Adipocyte (in vitro differentiated cells): ENCODE results near the gene INHBC.
"Not testable (repeated sequence)": the region's sequence is repeated elsewhere in the genome, so short reads cannot be mapped to it uniquely, and the experiment has no call there.

Source experiments
- DNase-seq: peaks from one replicate; pipeline ENCODE4 v3.0.0-alpha.2; 2015; ENCODE audit warnings: low read depth
- H3K27me3 ChIP-seq: replicated peaks from 2 replicates; pipeline ENCODE4 v1.7.0; 2013; ENCODE audit warnings: mild to moderate bottlenecking, low read length, moderate library complexity; ENCODE audit not compliant: control insufficient read depth, insufficient read depth
- H3K36me3 ChIP-seq: 2 replicates; pipeline ENCODE4 v1.7.0; 2013; ENCODE audit warnings: low read length, mild to moderate bottlenecking, moderate library complexity; ENCODE audit not compliant: control insufficient read depth, insufficient read depth, severe bottlenecking
- H3K4me1 ChIP-seq: 2 replicates; pipeline ENCODE4 v1.7.0; 2013; ENCODE audit warnings: mild to moderate bottlenecking, low read length, moderate library complexity; ENCODE audit not compliant: control insufficient read depth, insufficient read depth
- H3K4me3 ChIP-seq: 2 replicates; pipeline ENCODE4 v1.7.0; 2013; ENCODE audit warnings: mild to moderate bottlenecking, low read length, moderate library complexity
- H3K9ac ChIP-seq: 2 replicates; pipeline ENCODE4 v1.7.0; 2013; ENCODE audit warnings: mild to moderate bottlenecking, low read length, moderate library complexity
- H3K9me3 ChIP-seq: 2 replicates; pipeline ENCODE4 v1.7.0; 2013; ENCODE audit warnings: mild to moderate bottlenecking, low read length, moderate library complexity; ENCODE audit not compliant: control insufficient read depth

INHBC gene

DNA sequence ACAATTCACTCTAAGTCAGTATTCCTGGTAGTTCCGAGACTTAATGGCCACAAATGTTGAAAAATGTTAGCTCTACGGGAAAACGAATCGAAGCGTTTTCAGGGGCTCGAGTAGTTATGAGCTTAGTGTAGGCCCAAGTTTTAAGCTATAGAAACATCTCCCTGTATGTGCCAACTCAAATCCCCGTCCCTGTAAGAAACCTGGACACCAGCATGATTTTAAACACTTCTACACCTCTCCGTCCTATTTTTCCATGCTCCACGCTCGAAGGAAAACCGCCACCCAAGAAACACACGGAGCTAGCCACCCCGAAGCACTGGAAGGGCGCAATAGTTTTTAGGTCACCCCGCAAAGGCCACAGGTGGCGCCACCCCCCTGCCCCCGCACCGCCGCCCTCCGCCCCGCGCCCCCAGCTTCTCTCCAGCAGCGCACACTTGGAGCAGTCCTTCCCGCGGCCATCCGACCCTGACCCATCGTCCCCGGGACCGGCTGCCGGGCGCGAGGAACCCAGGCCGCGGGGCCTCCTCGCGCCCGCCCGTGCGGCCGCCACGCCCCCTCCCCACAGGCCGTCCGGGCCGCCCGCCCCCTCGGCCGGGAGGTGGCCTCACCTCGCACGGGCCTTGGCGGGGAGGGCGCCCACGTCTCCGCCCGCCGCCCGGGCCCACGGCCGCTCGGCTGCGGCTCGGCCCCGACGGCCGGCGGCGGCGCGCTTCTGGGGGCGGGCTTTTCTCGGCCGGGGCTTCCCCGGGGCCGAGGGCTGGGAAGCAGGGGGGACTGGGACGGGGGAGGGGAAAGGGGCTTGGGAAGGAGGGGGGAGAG lies 4.3 kb upstream of the INHBC start:
- Histone ChIP-seq H3K27me3 (no peaks in the 10 kb centered on the region), H3K4me3 (peak overlapping the region; percentile 83), H3K9ac (peak overlapping the region; percentile 96), H3K9me3 (no peaks in the 10 kb centered on the region), H3K36me3 (no peaks in the 10 kb centered on the region), H3K4me1 (peaks cover 7% of the 10 kb centered on the region)
- DNase-seq: peak; percentile 79

DNA sequence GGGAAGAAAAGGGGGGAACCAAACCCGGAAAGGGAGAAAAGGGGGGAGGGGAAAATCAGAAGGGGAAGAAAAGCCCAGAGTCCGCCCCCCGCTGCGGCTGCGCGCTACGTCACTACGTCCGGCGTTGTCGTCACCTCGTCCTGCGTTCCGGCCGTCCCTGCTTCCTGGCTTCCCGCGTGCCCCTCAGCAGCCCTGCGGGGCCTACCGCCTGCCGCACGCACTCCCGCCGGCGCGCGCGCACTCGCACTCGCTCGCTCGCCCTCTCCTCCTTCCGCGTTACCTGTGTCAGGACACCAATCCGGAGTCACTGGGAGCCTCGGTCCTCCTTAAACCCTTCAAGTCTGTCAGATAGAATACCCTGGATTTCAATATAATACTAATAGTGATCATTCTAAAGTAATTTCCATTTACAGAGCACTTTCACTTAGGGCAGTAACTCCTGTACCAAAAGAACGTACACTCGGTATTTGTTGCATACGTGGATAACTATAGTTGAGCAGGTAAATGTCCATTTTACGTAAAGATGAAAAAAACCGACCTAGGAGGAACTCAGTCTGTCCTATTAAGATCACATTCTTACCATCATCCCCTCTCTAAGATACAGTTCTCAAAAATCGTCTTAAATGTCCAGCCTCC lies 3.5 kb upstream of the INHBC start, which contains the start of gene R3HDM2:
TSS of gene R3HDM2 (minus strand) at position 113 of the 636 bp plus-strand sequence. CDS start 120,615 bp downstream, outside the sequence.
- no peaks in the 10 kb centered on the region for H3K9me3 ChIP-seq
- peak within 1 kb of the TSS; percentile 96 for H3K9ac ChIP-seq
- H3K36me3 ChIP-seq: no peaks in the 10 kb centered on the region
- H3K27me3 ChIP-seq: no peaks in the 10 kb centered on the region
- peaks cover 7% of the 10 kb centered on the region for H3K4me1 ChIP-seq
- H3K4me3 ChIP-seq: peak within 1 kb of the TSS; percentile 83
- peak; percentile 98 for DNase-seq

DNA sequence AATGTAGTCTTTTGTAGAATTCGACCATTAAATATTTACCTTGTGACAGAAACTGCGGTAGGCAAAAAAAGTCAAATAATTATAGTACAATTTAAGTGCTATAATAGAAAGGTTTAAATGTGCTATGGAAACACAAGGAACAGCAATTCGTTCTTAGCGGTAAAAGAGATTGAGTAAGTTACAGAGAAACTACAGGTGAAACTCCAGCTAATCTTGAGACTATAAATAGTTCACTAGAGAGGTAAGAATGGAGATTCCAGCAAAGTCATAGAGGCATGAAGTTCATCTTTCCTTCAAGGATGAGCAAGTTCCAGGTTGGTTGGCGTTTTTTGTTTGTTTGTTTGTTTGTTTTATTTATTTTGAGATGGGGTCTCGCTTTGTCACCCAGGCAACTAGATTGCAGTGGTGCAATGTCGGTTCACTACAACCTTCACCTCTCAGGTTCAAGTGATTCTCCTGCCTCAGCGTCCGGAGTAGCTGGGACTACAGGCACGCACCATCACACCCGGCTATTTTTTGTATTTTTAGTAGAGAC lies 2.9 kb upstream of the INHBC start:
- H3K4me3 ChIP-seq: peak overlapping the region; percentile 83
- no peak for DNase-seq
- H3K4me1 ChIP-seq: peaks cover 7% of the 10 kb centered on the region
- H3K36me3 ChIP-seq: no peaks in the 10 kb centered on the region
- peak overlapping the region; percentile 90 for H3K9ac ChIP-seq
- no peaks in the 10 kb centered on the region for H3K27me3 ChIP-seq
- no peaks in the 10 kb centered on the region for H3K9me3 ChIP-seq

DNA sequence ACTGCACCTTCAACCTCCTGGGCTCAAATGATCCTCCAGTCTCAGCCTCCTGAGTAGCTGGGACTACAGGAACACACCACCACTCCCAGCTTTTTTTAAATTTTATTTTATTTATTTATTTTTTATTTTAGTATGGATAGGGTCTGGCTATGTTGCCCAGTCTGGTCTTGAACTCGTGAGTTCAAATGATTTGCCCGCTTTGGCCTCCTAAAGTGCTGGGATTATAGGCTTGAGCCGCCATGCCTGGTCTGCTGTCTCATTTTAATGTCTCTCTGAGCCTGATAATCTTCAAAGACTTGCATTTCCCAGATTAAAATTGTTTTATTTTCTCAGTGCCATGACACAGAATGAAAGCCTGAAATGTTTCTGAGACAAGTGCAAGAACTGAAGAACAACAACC lies 1.2 kb upstream of the INHBC start:
- no peaks in the 10 kb centered on the region for H3K36me3 ChIP-seq
- H3K4me1 ChIP-seq: peaks cover 7% of the 10 kb centered on the region
- no peaks in the 10 kb centered on the region for H3K27me3 ChIP-seq
- H3K4me3 ChIP-seq: no peak overlapping the region
- H3K9ac ChIP-seq: no peak overlapping the region
- no peaks in the 10 kb centered on the region for H3K9me3 ChIP-seq
- no peak for DNase-seq

DNA sequence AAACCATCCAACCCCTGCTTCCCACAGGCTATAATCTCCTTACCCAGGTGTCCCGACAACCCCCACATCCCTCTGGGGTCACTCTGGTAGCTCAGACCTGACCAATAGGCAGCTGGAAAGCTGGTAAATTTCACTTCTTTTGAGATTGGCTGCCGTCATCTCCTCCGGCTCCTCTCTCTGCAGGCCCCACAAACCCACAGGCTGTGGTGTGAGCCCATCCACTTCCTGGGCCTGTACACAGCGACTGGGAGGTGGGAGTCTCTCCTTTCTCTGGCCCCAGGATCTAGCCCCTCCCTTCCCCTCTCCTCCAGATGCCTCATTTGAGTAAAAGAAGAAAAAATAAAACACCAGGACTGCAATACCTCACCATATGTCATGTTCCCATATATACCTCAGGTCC lies 709 bp downstream of the INHBC start:
- Histone ChIP-seq H3K9me3 (no peaks in the 10 kb centered on the region), H3K27me3 (no peaks in the 10 kb centered on the region), H3K36me3 (no peaks in the 10 kb centered on the region), H3K4me3 (no peak overlapping the region), H3K9ac (no peak overlapping the region), H3K4me1 (no peaks in the 10 kb centered on the region)
- DNase-seq: no peak

DNA sequence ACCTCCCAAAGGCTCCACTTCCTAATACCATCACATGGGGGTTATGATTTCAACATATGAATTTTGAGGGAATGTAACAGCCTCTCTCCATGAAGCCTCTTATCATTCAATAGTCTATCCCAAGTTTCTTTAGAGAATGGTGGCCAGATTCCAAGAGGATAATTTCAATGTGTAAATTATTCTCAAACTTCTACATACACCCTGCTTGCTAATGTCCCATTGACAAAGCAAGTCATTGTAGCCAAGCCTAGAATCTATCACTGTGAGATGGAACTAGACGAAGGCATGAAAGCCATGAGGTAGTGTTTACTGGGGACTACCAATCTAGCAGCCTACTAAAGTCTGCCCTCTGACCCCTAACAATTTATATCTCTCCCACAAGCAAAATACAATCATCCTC lies 3.8 kb downstream of the INHBC start:
- Histone ChIP-seq H3K9me3 (no peaks in the 10 kb centered on the region), H3K9ac (no peak overlapping the region), H3K36me3 (no peaks in the 10 kb centered on the region), H3K4me1 (no peaks in the 10 kb centered on the region), H3K27me3 (no peaks in the 10 kb centered on the region), H3K4me3 (no peak overlapping the region)
- no peak for DNase-seq

DNA sequence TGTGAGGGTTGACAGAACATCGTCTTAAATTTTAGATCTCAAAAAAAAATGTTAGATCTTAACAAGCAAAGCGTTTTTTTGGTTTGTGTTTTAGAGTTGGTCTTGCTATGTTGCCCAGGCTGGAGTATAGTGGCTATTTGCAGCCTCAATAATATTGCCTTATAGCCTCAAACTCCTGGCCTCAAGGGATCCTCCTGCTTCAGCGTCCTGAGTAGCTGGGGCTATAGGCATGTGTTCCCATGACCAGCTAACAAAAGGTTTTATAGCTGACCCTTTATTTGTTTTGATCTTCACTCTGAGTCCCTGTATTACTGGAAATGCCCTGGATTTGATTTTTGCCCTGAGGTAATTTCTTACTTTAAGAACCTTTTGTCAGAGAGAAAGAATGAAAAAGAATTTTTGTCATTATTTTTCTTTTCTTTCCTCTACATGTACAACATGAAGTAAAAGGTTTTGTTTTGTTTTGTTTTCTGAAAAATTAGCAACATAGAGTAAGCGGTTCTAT lies 5.2 kb downstream of the INHBC start:
- DNase-seq: no peak
- H3K4me1 ChIP-seq: no peaks in the 10 kb centered on the region
- no peak overlapping the region for H3K4me3 ChIP-seq
- no peaks in the 10 kb centered on the region for H3K36me3 ChIP-seq
- H3K9me3 ChIP-seq: no peaks in the 10 kb centered on the region
- no peaks in the 10 kb centered on the region for H3K27me3 ChIP-seq
- no peak overlapping the region for H3K9ac ChIP-seq

DNA sequence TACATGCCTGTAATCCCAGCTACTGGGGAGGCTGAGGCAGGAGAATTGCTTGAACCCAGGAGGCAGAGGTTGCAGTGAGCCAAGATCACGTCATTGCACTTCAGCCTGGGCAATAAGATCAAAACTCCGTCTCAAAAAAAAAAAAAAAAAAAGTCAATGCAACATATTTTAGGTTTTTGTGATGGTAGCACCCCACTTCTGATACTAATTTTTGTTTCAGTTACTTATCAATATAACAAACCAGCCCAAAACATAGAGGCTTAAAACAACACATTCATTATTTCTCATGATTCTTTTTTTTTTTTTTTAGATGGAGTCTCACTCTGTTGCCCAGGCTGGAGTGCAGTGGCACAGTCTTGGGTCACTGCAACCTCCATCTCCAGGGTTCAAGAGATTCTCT lies 6.8 kb downstream of the INHBC start:
- not testable (repeated sequence) for H3K9me3 ChIP-seq, H3K27me3 ChIP-seq, DNase-seq, H3K4me1 ChIP-seq, H3K9ac ChIP-seq, H3K36me3 ChIP-seq, H3K4me3 ChIP-seq

DNA sequence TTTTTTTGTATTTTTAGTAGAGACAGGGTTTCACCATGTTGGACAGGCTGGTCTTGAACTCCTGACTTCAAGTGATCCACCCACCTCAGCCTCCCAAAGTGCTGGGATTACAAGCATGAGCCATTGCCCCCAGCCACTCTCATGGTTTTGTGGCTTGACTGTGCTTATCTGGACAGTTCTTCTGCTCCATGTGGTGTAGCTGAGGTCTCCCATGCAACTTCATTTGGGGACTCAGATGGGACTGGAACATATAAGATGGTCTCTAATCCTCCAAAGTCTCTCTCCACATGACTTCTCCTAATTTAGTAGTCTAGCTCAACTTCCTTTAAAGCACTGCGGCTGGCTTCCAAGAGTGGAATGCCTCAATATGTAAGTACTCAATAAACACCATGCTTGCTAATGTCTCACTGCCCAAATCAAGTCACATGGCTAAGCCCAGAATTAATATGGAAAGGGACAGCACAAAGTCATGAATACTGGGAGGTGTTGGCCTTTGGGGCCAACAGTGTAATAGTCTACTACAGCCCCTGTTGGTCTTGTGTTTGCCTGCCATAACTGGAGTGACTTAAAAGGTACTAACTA lies 7.4 kb downstream of the INHBC start:
- no peak for DNase-seq
- no peak overlapping the region for H3K4me3 ChIP-seq
- H3K9me3 ChIP-seq: no peaks in the 10 kb centered on the region
- no peak overlapping the region for H3K9ac ChIP-seq
- no peaks in the 10 kb centered on the region for H3K36me3 ChIP-seq
- H3K27me3 ChIP-seq: no peaks in the 10 kb centered on the region
- H3K4me1 ChIP-seq: no peaks in the 10 kb centered on the region

DNA sequence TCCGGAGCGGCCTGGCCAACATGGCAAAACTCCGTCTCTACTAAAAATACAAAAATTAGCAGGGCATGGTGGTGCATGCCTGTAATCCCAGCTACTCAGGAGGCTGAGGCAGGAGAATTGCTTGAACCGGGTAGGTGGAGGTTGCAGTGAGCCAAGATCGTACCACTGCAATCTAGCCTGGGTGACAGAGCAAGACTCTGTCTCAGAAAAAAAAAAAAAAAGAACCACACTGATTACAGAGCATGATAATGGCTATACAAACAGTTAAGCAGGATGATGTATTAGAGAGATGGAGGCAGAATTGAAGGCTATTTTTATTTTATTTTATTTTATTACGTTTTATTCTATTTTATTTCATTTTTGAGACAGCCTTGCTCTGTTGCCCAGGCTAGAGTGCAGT lies 9.8 kb downstream of the INHBC start:
- H3K4me1 ChIP-seq, H3K27me3 ChIP-seq, H3K36me3 ChIP-seq, H3K9me3 ChIP-seq, H3K4me3 ChIP-seq, DNase-seq, H3K9ac ChIP-seq: not testable (repeated sequence)

DNA sequence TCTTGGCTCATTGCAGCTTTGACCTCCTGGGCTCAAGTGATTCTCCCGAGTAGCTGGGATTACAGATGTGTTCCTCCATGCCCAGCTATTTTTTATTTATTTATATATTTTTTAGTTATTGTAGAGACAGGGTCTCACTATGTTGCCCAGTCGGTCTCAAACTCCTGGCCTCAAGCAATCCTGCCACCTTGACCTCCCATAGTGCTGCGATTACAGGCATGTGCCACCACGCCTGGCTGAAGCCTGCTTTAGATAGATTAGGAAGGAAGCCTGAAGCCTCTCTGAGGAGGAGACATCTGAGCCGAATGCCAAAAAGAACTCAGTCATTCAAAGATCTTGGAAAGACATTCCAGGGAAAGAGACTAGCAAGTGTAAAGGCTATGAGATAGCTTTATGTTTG lies 10.2 kb downstream of the INHBC start:
- no peak overlapping the region for H3K9ac ChIP-seq
- H3K27me3 ChIP-seq: no peaks in the 10 kb centered on the region
- H3K9me3 ChIP-seq: no peaks in the 10 kb centered on the region
- no peaks in the 10 kb centered on the region for H3K36me3 ChIP-seq
- H3K4me3 ChIP-seq: no peak overlapping the region
- no peaks in the 10 kb centered on the region for H3K4me1 ChIP-seq
- DNase-seq: no peak
